GM21528 (cell line): ENCODE data around the gene GPR15LG.
A peak's percentile ranks its signal among the peaks of the same experiment; 100 is the strongest.

Source experiments
- ATAC-seq: cut with Tn5 transposase; IDR thresholded peaks from one replicate; pipeline ENCODE4 v1.9.1; 2021; ENCODE audit warnings: mild to moderate bottlenecking, moderate library complexity; ENCODE audit not compliant: unreplicated experiment, low FRiP score

GPR15LG gene

DNA sequence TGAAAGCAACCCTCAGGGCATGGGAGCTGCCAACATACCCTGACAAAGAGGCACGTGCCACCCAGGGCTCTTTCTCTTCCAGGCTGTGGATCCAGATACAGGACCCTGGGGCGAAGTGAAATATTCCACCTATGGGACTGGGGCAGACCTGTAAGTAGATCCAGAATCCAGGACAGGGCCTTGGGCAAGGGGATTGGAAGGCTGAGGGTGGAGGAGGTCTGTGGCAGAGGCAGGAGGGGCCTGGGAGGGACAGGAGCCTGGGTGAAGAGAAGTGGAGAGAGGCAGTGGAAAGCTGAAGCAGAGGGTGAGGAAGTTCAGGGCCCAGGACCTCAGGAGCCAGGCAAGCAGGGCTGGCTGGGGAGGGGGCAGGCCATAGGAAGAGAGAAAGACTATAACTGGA lies 38.0 kb downstream of the GPR15LG start:
- ATAC-seq, result no peak

DNA sequence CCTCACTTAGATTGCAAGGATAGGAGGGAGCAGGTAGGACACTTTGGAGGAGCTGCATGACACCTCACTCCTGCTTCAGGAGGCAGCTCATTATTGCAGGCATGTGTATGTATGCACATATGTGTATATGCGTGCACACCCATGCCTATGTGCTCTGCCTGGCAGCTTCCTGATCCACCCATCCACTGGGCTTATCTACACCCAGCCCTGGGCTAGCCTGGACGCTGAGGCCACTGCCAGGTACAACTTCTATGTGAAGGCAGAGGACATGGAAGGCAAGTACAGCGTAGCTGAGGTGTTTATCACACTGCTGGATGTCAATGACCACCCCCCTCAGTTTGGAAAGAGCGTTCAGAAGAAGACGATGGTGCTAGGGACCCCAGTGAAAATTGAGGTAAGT lies 38.4 kb downstream of the GPR15LG start:
- no peak for ATAC-seq

DNA sequence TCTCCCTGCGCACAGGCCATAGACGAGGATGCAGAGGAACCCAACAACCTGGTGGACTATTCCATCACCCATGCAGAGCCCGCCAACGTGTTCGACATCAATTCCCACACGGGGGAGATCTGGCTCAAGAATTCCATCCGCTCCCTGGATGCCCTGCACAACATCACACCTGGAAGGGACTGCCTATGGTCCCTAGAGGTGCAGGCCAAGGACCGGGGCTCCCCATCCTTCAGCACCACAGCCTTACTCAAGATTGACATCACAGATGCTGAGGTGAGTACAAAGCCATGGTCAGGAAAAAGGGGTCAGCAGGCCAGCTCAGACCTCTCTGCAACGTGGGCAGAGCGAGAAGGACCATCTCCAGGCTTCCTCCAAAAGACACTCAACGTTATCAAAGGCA lies 39.5 kb downstream of the GPR15LG start:
- ATAC-seq, result no peak

DNA sequence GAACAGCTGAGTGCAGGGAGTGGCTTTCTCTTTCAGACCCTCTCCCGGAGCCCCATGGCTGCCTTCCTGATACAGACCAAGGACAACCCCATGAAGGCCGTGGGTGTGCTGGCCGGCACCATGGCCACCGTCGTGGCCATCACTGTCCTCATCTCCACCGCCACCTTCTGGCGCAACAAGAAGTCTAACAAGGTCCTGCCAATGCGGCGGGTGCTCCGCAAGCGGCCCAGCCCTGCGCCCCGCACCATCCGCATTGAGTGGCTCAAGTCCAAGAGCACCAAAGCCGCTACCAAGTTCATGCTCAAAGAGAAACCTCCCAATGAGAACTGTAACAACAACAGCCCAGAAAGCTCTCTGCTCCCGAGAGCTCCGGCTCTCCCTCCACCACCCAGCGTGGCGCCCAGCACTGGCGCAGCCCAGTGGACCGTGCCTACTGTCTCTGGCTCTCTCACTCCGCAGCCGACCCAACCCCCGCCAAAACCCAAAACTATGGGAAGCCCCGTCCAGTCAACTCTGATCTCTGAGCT lies 40.5 kb downstream of the GPR15LG start:
- no peak for ATAC-seq

DNA sequence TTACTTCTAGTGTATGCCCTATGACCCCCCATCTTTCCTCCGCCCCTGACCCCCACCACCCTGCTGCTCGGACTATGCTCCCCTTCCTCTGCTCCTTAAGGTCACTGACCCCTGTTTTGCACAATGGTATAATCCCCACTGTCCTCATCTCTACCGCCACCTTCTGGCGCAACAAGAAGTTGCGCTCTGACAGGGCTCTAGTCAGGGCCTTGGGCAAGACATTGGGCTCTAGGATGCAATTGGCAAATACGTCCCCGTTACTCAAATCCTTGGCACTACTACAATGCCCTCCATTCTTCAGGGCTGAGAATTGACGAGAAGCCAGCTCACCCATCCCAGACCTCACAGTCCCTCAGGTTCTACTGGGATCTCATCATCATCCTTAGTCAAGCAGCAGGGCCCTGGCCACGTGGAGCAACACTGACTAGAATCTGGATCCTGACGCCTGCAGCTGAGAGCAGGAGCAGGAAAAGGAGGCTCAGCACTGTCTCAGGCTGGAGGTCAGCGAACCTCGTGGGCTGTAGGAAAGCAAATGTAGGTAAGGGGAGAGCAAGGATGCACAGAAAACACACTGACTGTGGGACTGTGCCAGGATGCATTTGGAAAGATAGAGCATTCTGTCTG lies 41.1 kb downstream of the GPR15LG start:
- ATAC-seq, result peak; percentile 96

DNA sequence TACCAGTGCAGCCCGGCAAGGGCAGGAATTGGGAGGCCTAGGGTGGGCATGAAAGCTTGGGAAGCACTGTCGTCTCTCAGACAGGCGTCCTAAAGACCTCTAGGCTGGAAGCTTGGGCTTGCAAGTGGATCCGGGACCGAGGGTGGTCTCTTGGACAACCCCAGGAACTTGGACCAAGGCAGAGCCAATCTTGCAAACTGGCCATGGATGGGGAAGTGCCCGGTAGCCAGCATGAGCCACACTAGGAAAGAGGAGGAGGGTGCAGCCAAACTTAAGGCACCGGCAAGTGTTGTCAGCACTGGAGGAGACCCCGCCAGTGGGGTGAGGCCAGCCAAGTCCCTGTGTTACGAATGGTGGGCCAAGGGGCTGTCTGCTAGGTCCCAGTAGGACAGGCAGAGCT lies 43.2 kb downstream of the GPR15LG start:
- ATAC-seq, result no peak

DNA sequence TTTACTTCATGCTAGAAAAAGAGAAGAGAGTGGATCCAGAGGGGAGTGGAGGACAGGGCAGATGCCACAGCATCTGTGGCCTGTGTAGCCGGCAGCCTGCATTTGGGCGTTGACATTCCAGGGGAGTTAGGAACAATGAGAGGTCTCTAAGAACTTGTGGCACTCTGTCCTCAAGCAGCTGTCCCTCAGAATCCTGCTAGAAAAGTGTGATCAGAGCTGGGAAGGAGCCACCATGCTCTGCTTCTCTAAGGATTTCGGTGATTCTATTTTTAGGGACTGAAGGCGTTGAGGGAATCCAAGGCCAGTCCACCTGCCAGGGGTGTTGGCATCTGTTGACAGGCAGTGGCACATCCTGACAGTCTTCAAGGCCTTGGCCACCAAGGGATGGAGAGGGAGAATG lies 44.1 kb downstream of the GPR15LG start:
- ATAC-seq, result no peak

DNA sequence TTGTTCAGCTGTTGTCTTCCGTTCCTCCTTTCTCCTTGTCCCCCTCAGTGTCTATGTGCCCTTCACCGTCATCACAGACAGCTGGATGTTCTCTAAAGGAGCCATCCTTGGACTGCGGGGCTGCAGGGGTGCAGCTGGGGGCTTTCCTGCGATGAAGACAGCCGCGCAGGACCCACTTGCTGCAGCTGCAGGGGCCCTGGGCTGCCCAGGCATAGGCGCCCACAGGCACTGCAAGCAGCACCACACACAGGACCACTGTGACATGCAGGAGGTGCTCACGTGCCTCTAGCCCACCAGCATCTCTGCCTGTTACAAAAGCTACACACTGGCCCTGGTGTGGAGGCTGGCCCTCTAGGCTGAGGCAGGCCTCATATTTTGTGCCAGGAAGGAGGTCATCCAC lies 48.3 kb downstream of the GPR15LG start:
- no peak for ATAC-seq

DNA sequence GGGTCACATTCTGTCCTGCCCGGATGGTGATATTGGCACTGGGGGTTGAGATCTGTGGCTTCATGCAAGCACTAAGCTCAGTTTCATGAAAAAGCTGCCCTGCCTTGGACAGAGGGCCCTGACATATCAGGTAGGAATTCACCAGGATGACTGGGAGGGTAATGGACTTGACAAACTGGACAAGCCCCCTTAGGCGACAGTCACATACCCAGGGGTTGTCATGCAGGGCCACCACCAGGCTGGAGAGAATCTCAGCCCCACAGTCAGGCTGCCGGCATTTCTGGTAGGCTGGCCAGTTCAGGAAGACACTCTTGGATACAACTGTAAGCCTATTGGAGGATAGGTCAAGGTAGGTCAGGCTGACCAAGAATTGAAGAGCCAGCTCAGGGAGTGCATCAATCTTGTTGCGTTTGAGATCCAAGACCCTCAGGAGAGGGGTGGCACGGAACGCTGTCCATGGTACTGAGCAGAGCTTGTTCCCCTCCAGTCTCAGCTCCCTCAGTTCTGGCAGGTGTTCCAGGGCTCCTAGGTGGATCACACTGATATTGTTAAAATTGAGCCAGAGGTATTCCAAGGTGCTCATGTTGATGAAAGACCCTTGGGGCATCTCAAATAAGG lies 50.9 kb downstream of the GPR15LG start:
- no peak for ATAC-seq

DNA sequence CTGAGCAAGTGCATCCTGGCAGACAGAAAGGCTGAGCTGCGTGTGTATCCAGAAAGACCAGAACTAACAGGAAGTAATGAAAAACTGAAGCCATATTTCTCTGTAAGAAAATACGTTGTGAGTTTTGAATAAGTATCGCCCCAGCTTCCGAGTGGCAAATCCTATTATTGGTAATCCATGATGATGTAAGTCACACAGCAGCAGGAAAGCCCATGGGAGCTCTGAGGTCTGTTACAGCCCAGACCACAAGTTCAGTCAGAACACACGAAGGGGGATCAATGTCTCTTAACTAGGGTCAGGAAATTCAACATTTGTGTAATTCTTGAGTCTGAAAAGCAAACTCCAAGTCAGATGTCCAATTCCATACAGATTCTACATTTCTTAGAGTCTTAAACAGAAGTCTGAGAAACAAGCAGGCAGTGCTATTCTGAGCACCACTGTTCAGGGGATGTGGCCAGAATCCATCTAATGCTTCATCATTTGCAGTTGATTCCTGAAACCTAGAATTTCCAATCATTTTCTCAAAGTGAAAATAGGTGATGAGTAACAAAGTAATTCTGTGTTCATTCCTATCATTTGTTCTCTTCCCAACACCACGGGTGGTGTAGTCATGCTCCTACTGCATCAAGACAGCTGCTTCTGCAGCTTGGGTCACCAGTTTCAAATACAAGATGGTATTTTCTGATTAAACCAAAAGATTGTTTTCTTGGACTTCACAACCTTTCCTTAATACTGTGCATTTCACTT lies 52.0 kb downstream of the GPR15LG start, which contains the start of gene LRIT2:
Gene LRIT2, minus strand, starts transcription at position 118 of the 747 bp plus-strand sequence. Its CDS starts 24 bp downstream, at position 94.
- ATAC-seq, result no peak

DNA sequence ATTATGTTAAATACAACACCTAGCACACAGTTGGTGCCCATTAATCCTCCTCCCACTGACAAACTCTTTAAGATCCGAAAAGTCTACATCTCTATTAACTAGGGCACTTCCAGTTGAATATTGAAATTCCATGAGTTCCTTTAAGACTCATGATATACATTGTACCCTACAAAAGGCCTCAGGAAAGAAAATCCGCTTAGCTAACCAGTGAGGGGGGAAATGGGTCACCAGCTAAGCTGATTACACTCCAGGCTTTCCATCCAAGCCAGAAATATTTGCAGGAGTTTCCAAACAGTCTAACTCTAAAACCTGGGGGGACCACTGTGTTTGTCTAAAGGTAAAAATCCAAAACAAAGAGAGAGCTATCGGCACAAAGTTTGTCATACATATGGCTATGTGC lies 53.0 kb downstream of the GPR15LG start:
- no peak for ATAC-seq

DNA sequence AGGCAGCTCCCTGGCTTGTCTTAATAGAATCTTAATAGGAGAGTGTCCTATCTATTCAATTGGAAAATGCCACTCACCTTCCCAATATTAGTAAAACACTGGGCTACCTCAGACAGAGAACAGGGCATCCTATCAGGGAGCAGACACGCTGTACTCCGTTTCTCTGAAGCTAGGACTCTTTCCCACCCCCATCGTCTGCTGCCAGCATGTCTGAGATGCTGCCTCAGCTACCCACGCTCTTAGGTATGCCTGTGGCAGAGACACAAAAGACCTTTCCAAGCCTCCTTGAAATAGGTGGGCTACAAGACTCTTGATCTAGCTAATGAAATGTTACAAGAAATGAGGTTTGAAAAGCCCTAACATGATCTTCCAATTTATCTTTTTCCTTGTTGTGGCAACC lies 54.2 kb downstream of the GPR15LG start:
- ATAC-seq, result no peak

DNA sequence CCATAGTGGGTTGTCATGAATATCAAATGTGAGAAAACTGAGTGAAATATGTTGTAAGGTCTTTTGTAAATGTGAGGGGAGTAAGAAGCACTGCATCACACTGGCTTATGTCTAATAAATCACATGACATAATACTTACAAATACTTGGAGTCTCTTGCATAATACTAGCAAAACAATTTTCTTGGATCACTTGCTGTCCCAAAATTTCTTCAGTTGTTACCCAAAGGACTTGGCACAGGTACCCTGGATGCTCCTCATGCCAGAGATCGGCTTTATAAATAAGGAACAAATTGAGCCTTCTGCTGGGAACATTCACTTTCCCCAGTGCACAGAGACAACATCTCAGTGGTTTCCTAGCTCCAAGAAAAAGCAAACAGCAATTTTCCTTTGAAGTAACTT lies 56.8 kb downstream of the GPR15LG start:
- ATAC-seq, result no peak

DNA sequence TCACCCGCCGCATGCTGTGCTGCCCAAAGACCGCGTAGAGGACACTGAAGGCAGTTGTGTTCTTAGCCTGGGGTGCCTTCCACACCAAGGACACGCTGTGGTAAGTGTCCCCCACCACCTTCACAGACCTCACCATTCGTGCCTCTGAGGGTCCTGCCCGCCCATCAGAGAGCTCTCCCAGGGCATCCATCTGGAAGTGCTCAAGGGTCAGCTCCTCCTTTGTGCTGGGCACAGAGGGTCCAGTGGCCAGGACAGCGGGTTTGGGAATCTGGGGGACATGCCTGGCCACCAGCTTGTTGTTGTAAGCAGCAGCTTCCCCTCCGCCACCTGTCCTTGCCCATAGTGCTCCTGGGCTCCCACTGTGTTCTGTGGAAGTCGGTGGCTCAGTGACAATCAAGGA lies 58.8 kb downstream of the GPR15LG start:
- ATAC-seq, result no peak

DNA sequence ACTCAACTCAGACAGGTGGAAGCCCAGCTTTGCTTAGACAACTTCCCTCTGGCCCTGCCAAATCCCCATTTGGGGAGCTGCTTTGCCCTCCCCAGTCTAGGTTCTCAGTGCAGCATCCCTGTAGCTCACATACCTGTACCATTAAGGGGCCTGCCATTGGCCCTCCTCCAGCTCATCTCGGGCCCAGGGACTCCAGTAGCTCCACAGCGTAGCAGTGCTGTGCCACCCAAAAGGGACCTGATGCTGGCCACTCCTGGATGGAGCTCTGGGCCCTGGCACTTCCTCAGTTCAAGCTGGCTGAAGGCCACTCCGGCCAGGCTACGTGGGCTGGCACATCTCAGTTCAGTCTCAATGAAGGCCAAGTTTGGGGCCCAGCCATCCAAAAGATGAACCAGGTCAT lies 60.3 kb downstream of the GPR15LG start:
- no peak for ATAC-seq

DNA sequence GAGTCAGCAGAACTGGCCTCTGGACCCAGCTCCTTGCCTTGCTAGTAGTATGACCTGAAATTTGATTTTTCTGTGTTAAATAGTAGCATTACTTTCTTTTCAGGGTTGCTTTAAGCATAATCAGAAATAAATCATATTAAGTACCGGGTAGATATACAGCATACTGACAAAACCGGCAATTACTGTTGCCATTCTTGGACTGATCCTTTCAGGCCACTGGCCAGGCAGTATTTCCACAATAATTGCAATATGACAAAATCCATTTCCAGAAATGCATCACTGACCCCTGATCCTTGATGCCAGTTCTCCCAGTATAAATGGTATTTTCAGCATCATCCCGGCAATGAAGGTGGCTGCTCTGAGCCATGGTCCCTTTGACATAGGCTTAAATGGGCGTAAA lies 60.9 kb downstream of the GPR15LG start:
- no peak for ATAC-seq
